ENCODE results near the gene METTL13.

The METTL13 gene

DNA sequence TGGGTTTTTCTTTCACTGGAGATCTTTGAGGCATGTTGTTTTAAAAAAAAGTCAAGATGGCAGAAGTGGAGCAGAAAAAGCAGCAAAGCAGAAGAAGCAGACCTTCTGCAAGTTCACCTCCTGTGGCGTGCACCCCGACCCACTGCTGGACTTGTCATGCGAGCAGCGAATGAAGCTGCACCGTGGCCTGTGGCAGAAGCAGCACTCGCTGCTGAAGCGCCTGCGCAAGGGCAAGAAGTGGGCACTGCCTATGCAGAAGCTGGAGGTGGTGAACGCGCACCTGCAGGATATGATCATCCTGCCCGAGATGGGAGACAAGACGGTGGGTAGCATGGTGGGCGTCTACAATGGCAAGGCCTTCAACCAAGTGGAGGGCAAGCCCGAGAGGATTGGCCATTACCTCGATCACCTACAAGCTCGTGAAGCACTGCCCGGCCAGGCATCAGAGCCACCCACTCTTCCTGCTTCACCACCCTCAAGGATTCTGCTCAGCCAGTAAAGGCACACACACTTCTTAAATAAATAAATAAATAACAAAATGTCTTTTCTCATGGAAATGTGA is 22.1 kb downstream of the METTL13 start:
- DNase-seq = no peak

DNA sequence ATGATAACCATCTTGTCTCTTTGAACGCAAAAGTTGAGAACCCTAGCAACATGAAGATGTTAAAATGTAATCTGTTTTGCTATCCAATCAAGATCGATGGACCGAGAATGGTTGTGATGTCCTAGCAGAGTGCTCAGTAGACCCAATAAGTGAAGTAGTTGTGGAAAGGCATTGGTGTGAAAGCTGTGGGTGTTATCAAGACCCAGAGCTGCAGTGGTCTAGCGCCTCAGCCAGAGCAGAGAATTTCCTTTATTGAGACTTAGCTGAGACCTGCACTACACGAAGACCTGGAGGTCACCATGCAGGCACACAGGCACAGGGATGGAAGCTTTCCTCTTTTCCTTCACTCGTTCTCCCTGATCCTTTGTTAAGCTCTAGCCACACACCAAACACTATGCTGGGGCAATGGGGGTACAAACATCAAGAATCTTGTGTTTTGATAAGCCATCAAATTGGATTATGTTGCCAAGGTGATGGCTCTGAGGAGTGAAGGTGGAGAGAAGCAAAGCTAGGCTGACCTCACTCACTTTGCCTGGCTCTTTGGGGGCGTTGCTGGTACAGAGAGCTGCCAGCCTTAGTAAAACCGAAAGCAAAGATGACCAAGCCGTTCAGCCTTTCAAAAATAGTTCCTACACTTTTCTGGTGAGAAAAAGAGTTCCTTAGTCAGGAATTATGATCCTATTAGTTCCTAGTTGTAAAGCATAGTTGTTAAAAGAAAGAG is 24.1 kb downstream of the METTL13 start:
- no peak for DNase-seq

- no peak for DNase-seq
Measured at GRCh38 chr1:171807556-171807955, 26.1 kb downstream of the METTL13 start.

DNA sequence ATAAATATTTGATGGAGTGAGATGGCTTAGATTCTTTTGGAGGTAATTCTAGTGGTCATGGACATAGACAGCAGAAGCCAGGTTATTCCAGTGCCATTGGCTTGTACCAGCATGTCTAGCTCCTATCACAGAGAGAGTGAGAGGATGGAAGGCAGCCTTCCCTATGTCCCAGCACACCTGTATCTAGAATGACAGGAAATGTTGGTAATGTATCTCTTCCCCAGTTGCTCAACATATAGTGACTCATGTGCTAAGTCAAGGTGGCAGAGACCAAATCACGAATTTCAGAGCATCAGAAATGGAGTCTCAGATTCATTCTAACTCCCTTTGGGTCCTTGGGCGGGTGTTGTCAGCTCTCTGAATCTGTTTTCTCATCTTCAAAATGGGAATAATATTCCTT is 28.4 kb downstream of the METTL13 start:
- DNase-seq = no peak

DNA sequence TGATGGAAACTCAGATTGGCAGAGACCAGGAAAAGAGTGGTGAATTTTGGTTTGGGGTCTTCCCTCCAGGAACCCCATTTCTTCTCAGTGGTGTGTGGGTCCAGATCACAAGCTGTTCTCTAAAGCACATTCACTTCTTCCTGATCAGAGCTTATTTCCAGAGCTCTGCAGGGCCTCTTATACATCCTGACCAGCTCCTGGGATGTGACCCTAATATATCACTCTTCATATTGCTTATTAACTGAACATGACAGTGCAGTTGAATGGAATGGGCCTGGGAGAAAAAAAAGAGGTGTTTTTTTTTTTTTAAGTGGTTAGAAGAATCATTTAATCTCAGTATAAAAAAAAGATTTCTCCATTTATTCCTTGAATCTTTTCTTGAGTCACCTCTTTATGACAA is 30.2 kb downstream of the METTL13 start:
- DNase-seq = no peak

DNA sequence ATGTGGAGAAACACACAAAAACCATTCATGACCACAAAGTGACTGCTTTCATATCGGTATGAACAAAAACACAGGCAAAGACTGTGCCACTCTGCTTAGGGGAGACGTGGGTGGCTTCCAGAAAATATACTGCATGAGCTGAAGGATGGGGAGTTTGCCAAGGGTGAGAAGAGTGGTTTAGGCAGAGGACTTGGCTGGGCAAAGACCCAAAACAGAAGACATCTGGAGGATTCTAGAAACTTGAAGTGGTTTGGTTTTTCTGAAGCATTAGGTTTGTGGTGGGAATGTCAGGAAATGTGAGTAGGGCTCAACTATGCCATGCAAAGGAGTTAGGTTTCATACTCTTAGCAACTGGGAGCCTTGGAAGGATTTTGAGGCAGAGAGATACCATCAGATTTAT is 33.2 kb downstream of the METTL13 start:
- DNase-seq = no peak

GRCh38 chr1:171816300-171816901 is 34.9 kb downstream of the METTL13 start:
- no peak for DNase-seq

DNA sequence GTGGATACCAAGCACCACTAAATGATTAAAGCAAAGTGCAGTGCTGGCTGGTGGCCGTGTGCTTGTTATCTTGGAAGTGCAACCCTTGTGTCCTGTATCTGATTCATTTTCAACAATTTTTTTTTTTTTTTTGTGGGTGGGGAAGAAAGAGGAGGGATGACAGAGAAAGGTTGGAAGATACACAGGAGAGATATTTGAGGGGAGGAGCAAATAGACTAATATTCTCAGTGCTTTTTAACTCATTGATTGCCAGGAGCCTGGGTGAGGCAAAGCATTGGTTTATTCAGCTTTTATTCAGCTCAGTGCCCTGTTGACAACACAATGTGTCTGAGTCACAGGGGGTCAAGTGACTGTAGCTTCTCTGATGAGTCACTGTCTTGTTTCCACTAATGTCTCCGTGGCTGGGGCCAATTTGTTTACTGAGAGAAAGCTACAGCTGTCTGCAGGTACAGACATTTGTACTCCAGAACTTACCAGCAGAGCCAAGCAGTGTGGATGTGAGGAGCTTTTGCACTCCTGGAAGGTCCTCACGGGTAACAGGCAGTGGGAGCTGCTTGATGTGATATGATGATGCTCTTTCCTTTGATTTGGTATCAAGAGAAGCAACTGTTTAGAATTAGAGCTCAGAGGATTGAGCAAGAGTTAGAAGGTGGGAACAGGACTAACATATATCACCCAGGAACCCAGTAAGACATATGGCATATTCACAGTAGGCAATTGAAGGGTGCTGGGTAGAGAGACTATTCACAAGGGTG is 36.2 kb downstream of the METTL13 start:
- no peak for DNase-seq

DNA sequence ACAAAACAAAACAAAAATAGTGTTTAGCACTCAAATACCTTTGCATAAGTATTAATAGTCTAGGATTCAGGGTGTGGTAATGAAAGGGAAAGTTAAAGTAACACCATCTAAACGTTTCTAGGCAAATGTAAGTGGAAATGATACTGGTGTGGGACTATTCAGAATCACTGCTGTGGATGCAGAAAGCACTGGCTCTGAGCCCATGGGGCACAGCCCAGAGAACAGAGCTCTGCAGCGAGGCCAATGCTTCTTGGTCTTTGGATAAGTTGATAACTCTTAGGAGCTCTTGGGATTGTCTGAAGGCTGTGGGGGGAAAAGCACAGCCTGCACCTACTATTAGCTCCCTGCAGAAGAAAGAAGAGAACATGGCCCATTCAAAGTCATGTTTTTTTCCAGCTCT is 38.5 kb downstream of the METTL13 start:
- no peak for DNase-seq

DNA sequence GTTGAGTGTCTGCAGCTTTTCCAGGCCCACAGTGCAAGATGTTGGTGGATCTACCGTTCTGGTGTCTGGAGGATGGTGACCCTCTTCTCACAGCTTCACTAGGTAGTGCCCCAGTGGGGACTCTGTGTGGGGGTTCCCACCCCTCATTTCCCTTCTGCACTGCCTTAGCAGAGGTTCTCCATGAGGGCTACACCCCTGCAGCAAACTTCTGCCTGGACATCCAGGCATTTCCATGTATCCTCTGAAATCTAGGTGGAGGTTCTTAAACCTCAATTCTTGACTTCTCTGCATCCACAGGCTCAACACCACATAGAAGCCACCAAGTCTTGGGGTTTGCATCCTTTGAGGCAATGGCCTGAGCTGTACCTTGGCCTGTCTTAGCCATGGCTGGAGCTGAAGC is 45.5 kb downstream of the METTL13 start:
- no peak for DNase-seq

DNA sequence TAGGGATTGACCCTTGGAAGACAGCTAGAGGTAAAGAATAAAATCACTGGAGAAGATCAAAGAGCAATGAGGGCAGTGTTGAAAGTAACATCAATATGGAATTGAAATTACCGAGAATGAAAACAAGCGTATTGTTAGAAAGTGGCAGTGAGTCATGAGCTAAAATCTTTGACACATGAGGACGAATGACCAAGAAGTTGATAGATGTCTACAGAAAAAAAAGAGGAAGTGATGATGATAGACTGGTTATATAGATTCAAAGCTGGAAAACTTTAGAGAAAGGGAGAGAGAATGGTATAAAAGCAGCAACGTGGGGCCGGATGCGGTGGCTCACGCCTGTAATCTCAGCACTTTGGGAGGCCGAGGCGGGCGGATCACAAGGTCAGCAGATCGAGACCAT is 47.3 kb downstream of the METTL13 start:
- no peak for DNase-seq

DNA sequence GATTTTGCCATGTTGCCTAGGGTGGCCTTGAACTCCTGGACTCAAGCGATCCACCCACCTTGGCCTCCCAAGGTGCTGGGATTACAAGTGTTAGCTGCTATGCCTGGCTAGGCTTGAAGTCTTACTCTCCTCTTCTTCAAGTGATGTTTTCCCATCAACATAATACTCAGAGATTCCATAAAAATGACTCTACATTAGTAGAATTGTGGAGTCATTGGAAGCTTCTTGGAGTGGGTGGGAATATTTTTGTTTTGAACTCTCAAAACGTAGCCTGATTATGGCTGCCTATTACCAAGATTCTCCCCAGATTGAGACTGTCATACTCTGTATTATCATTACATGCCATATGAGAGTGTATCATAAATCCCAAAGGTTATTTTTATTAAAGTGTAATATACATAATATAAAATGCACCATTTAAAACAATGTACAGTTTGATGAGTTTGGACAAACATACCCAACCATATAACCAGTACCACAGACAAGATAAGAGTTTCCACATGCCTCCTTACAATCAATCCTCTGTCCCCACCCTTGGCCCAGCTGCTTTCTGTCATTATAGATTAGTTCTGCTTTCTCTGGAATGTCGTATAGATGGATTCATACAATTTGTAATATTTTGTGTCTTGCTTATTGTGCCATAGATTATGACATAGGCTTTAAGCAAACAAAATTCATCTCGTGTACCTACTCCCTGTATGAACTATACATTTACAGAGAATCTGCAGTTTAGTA is 51.8 kb downstream of the METTL13 start:
- DNase-seq = no peak

- no peak for DNase-seq
Measured at GRCh38 chr1:171834821-171835220, 53.4 kb downstream of the METTL13 start.

DNA sequence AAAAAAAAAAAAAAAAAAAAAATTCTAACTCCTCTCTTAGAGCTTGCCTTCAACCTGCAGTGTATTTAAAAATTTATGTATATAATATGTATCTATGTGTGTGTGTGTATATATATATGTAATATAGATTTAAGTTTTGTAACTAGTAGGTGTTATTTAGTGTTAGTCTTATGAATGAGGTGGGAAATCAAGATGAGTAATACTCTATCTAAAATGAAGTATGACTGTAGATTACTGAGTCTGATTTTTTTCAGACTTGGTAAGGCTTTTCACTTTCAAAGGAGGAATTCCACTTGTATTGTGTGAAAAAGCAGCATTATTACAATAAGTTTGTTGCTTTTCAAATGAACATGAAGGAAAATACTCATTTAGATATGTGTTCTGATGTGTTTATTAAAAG is 54.4 kb downstream of the METTL13 start:
- no peak for DNase-seq

- peak; percentile 56 for DNase-seq
Measured at GRCh38 chr1:171841050-171841910, 59.8 kb downstream of the METTL13 start, which contains the start of gene DNM3. DNM3 (plus strand) TSS chr1:171841498; CDS start chr1:171841657, 159 bp downstream.

- DNase-seq = no peak
Measured at GRCh38 chr1:171841931-171842761, 60.7 kb downstream of the METTL13 start.

- no peak for DNase-seq
Measured at GRCh38 chr1:171844381-171844780, 62.9 kb downstream of the METTL13 start.

DNA sequence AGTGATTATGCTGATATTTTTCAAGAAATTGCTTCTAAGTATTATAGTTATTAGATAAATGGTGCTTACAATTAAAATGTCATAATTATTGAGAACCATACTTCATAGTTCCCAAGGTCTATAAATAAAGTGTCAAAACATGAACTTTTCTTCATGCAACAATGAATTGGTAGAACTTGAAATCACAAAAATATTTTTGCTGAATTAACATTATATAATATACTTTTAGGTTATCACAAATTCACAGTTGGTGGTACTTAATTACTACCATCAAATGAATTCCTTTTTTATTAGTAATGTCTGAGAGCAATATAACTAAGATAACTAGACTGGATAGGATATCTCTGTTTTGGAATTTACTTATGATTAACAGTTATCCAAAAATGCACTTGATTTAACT is 64.5 kb downstream of the METTL13 start:
- no peak for DNase-seq

All from NCI-H1694 (cell line).